Naive thymus-derived CD4-positive, alpha-beta T cell (primary cell): ENCODE measurements around the gene SLFNL1. TPM values are rescaled to one million over a fixed set of nuclear protein-coding genes. Genes with fewer than 3 reads are reported as not detected.

ENCODE experiments used
- ATAC-seq: fragments of 150-1000 bp; cut with Tn5 transposase; 2 replicates; pipeline ENCODE4 v1.10.0; 2021; ENCODE audit warnings: mild to moderate bottlenecking, moderate library complexity
- CTCF ChIA-PET: fragments of 350-600 bp; sonication (Branson Sonifier 250); formaldehyde crosslinking; loops from one replicate; lab custom pipeline; 2021; ENCODE audit warnings: antibody characterized with exemption; lab: Charles Lee
- POLR2A ChIA-PET: fragments of 350-600 bp; sonication (Branson Sonifier 250); formaldehyde crosslinking; loops from one replicate; lab custom pipeline; 2021; ENCODE audit warnings: antibody characterized with exemption, inconsistent platforms; lab: Charles Lee
- DNase-seq, 9 donors: peaks; one replicate each; pipeline versions ENCODE4 v3.0.0 to v3.0.0-alpha.2; 2020 to 2022; ENCODE audit warnings: mixed read lengths in 1 of 9
- H3K27ac ChIP-seq: one replicate; pipeline ENCODE4 v1.7.0; 2013; ENCODE audit warnings: mild to moderate bottlenecking, low read depth, low read length, moderate library complexity
- H3K27me3 ChIP-seq, 2 donors: one replicate each; pipeline ENCODE4 v1.7.0; 2013; ENCODE audit warnings: low read length in 2 of 2, mild to moderate bottlenecking in 2 of 2, moderate library complexity in 2 of 2; ENCODE audit not compliant: control insufficient read depth in 2 of 2, insufficient read depth in 2 of 2
- H3K36me3 ChIP-seq, 3 experiments: 1 replicate in 2 of 3; 2 replicates in 1 of 3; pipeline ENCODE4 v1.7.0; 2013; ENCODE audit warnings: low read length in 3 of 3, mild to moderate bottlenecking in 3 of 3, moderate library complexity in 1 of 3; ENCODE audit not compliant: insufficient read depth in 3 of 3, control insufficient read depth in 2 of 3
- H3K4me1 ChIP-seq, 2 donors: one replicate each; pipeline ENCODE4 v1.7.0; 2013; ENCODE audit warnings: low read length in 2 of 2, mild to moderate bottlenecking in 2 of 2, moderate library complexity in 1 of 2; ENCODE audit not compliant: control insufficient read depth in 2 of 2, insufficient read depth in 2 of 2
- H3K4me3 ChIP-seq: 2 replicates; pipeline ENCODE4 v1.7.0; 2013; ENCODE audit warnings: mild to moderate bottlenecking, low read length
- H3K9me3 ChIP-seq, 3 experiments: 1 replicate in 2 of 3; 2 replicates in 1 of 3; pipeline ENCODE4 v1.7.0; 2013; ENCODE audit warnings: low read length in 3 of 3; ENCODE audit not compliant: control insufficient read depth in 2 of 3
- H3K27ac Mint-ChIP-seq, 9 donors: one replicate each; pipeline ENCODE4 v1.8.0; 2020 to 2022; ENCODE audit warnings: mixed read lengths in 9 of 9, mild to moderate bottlenecking in 8 of 9, moderate library complexity in 5 of 9, inconsistent platforms in 2 of 9
- H3K27me3 Mint-ChIP-seq, 5 donors: one replicate each; pipeline ENCODE4 v1.8.0; 2021 to 2022; ENCODE audit warnings: mixed read lengths in 5 of 5, mild to moderate bottlenecking in 1 of 5
- H3K36me3 Mint-ChIP-seq, 5 donors: one replicate each; pipeline ENCODE4 v1.8.0; 2020 to 2022; ENCODE audit warnings: mixed read lengths in 5 of 5, mild to moderate bottlenecking in 3 of 5, inconsistent platforms in 1 of 5
- H3K4me1 Mint-ChIP-seq, 7 donors: one replicate each; pipeline ENCODE4 v1.8.0; 2020 to 2022; ENCODE audit warnings: mixed read lengths in 7 of 7, mild to moderate bottlenecking in 3 of 7, inconsistent platforms in 1 of 7
- H3K4me3 Mint-ChIP-seq, 10 donors: one replicate each; pipeline ENCODE4 v1.8.0; 2020 to 2022; ENCODE audit warnings: mild to moderate bottlenecking in 10 of 10, mixed read lengths in 10 of 10, moderate library complexity in 6 of 10, inconsistent platforms in 2 of 10
- H3K9me3 Mint-ChIP-seq, 11 donors: one replicate each; pipeline ENCODE4 v1.8.0; 2020 to 2022; ENCODE audit warnings: mixed read lengths in 11 of 11, mild to moderate bottlenecking in 4 of 11, inconsistent platforms in 1 of 11, moderate library complexity in 1 of 11
- intact Hi-C, 2 donors: fragments of 100-400 bp; cut with micrococcal nuclease; formaldehyde crosslinking; loops; one replicate each; pipeline ENCODE4 v1.15.1; 2023
- polyA plus RNA-seq, 2 donors: library from polyadenylated mRNA; unstranded; fragments of 300-500 nt; fragmentation: Illumina TruSeq; gene quantifications; one replicate each; pipeline ENCODE4 v1.2.3, GENCODE V29; 2021
- total RNA-seq, 6 experiments: library from RNA in 5 of 6; stranded (reverse) in 5 of 6; gene quantifications; 1 replicate in 5 of 6; 2 replicates in 1 of 6; pipeline ENCODE4 v1.2.3 and lab custom pipeline; 2021 to 2026

The SLFNL1 gene
- total and polyA plus RNA-seq, 7 experiments from 2014 or later = 0.19 to 1.1 (median 0.29) TPM

- H3K9me3 Mint-ChIP-seq = no peaks in the 10 kb centered on the region
- peak overlapping the region in 1 of 9 donors; percentile 42 for H3K27ac Mint-ChIP-seq
- no peaks in the 10 kb centered on the region for H3K9me3 ChIP-seq
- H3K4me1 ChIP-seq = peaks cover 3% of the 10 kb centered on the region in 2 donors
- no peak for ATAC-seq
- peaks cover 4 to 76% (median 20%) of the 10 kb centered on the region in 3 experiments for H3K36me3 ChIP-seq
- CTCF ChIA-PET = no interaction called here
- H3K27me3 Mint-ChIP-seq = no peaks in the 10 kb centered on the region
- no peak overlapping the region for H3K27ac ChIP-seq
- POLR2A ChIA-PET = no interaction called here
- peaks cover 27 to 74% (median 48%) of the 10 kb centered on the region in 5 donors for H3K36me3 Mint-ChIP-seq
- H3K4me3 Mint-ChIP-seq = no peak overlapping the region
- no peak overlapping the region for H3K4me3 ChIP-seq
- H3K27me3 ChIP-seq = no peaks in the 10 kb centered on the region
- H3K4me1 Mint-ChIP-seq = peaks cover 8 to 37% (median 15%) of the 10 kb centered on the region in 7 donors
- intact Hi-C loops = no loop called here
- no peak for DNase-seq
Measured at GRCh38 chr1:40986328-40986783, 35.2 kb downstream of the SLFNL1 start.

GRCh38 chr1:40985875-40986274 lies 35.6 kb downstream of the SLFNL1 start:
- Mint-ChIP-seq H3K27me3 (no peaks in the 10 kb centered on the region), H3K4me3 (no peak overlapping the region), H3K36me3 (peaks cover 27 to 70% (median 47%) of the 10 kb centered on the region in 5 donors), H3K9me3 (no peaks in the 10 kb centered on the region), H3K27ac (peak overlapping the region in 1 of 9 donors; percentile 42), H3K4me1 (peaks cover 13 to 42% (median 20%) of the 10 kb centered on the region in 7 donors)
- POLR2A ChIA-PET = interaction anchor here (1.2 kb wide), 1 partner anchor 18 kb away, joined by 4 read pairs; no protein-coding TSS in a partner anchor
- peak in 1 of 9 donors; percentile 26 for DNase-seq
- CTCF ChIA-PET = no interaction called here
- H3K36me3 ChIP-seq = peaks cover 4 to 71% (median 20%) of the 10 kb centered on the region in 3 experiments
- H3K9me3 ChIP-seq = no peaks in the 10 kb centered on the region
- ATAC-seq = no peak
- H3K27me3 ChIP-seq = no peaks in the 10 kb centered on the region
- no peak overlapping the region for H3K4me3 ChIP-seq
- intact Hi-C loops = no loop called here
- H3K4me1 ChIP-seq = peaks cover 6 to 7% of the 10 kb centered on the region in 2 donors
- H3K27ac ChIP-seq = no peak overlapping the region

GRCh38 chr1:40985161-40985560 lies 36.4 kb downstream of the SLFNL1 start:
- no peak for DNase-seq
- Mint-ChIP-seq H3K27me3 (no peaks in the 10 kb centered on the region), H3K4me1 (peaks cover 19 to 45% (median 26%) of the 10 kb centered on the region in 7 donors), H3K9me3 (no peaks in the 10 kb centered on the region), H3K27ac (peak overlapping the region in 1 of 9 donors; percentile 23), H3K36me3 (peaks cover 21 to 63% (median 47%) of the 10 kb centered on the region in 5 donors), H3K4me3 (no peak overlapping the region)
- Histone ChIP-seq H3K36me3 (peaks cover 4 to 65% (median 20%) of the 10 kb centered on the region in 3 experiments), H3K9me3 (no peaks in the 10 kb centered on the region), H3K4me3 (no peak overlapping the region), H3K4me1 (peaks cover 10 to 11% of the 10 kb centered on the region in 2 donors), H3K27me3 (no peaks in the 10 kb centered on the region), H3K27ac (no peak overlapping the region)
- intact Hi-C loops = no loop called here
- ChIA-PET CTCF (interaction anchor here (0.6 kb wide), 1 partner anchor 34 kb away, joined by 3 read pairs; no protein-coding TSS in a partner anchor), POLR2A (interaction anchor here (1.2 kb wide), 2 partner anchors 18 to 231 kb away, joined by 3 to 4 read pairs; no protein-coding TSS in a partner anchor)
- ATAC-seq = no peak

- no peak overlapping the region for H3K27ac ChIP-seq
- peaks cover 10 to 11% of the 10 kb centered on the region in 2 donors for H3K4me1 ChIP-seq
- H3K9me3 ChIP-seq = no peaks in the 10 kb centered on the region
- Mint-ChIP-seq H3K9me3 (no peaks in the 10 kb centered on the region), H3K27ac (no peak overlapping the region), H3K27me3 (no peaks in the 10 kb centered on the region), H3K4me1 (peaks cover 19 to 45% (median 26%) of the 10 kb centered on the region in 7 donors), H3K4me3 (no peak overlapping the region), H3K36me3 (peaks cover 18 to 56% (median 42%) of the 10 kb centered on the region in 5 donors)
- ChIA-PET POLR2A (interaction anchor here (1.2 kb wide), 2 partner anchors 19 to 230 kb away, joined by 3 to 4 read pairs; no protein-coding TSS in a partner anchor), CTCF (no interaction called here)
- H3K36me3 ChIP-seq = peaks cover 2 to 60% (median 20%) of the 10 kb centered on the region in 3 experiments
- no peaks in the 10 kb centered on the region for H3K27me3 ChIP-seq
- DNase-seq = no peak
- ATAC-seq = no peak
- intact Hi-C loops = no loop called here
- no peak overlapping the region for H3K4me3 ChIP-seq
Measured at GRCh38 chr1:40984531-40984930, 37.0 kb downstream of the SLFNL1 start.

DNA sequence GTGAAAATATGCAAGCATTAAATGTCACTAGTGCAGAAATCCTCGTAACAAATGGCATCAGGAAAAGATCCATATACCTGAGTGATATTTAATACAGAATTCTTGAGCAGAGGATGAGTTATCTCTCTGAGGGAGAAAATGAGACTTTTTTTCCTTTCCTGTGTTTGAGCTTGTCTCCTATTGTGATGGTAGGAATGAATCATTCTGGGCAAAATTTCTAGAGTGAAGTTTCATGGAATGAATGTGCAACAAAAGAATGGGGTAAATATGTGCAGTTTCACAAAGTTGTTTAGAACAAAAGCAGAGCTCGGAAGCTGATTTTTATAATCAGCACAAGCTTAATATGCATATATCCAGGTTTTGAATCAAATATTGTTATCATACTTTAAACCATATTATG lies 37.5 kb downstream of the SLFNL1 start:
- Histone ChIP-seq H3K4me1 (peaks cover 10 to 11% of the 10 kb centered on the region in 2 donors), H3K36me3 (peaks cover 0 to 55% (median 20%) of the 10 kb centered on the region in 3 experiments), H3K9me3 (no peaks in the 10 kb centered on the region), H3K4me3 (no peak overlapping the region), H3K27me3 (no peaks in the 10 kb centered on the region), H3K27ac (no peak overlapping the region)
- Mint-ChIP-seq H3K4me3 (no peak overlapping the region), H3K36me3 (peaks cover 15 to 52% (median 37%) of the 10 kb centered on the region in 5 donors), H3K9me3 (no peaks in the 10 kb centered on the region), H3K27ac (peak overlapping the region in 1 of 9 donors; percentile 24), H3K4me1 (peaks cover 19 to 45% (median 26%) of the 10 kb centered on the region in 7 donors), H3K27me3 (no peaks in the 10 kb centered on the region)
- CTCF ChIA-PET = no interaction called here
- no peak for ATAC-seq
- no peak for DNase-seq
- intact Hi-C loops = no loop called here
- POLR2A ChIA-PET = interaction anchor here (1.2 kb wide), 1 partner anchor 230 kb away, joined by 3 read pairs; no protein-coding TSS in a partner anchor

DNA sequence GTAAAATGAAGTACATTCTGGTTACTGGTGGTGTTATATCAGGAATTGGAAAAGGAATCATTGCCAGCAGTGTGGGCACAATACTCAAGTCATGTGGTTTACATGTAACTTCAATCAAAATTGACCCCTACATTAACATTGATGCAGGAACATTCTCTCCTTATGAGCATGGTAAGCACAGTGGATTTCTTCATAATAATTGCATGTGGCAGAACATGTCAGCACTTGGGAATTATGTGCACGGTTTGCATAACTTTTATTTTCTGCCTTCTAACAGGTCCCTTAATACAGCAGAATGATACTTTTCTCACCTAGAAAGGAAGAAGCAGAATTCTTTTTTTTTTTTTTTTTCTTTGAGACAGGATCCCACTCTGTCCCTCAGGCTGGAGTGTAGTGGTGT lies 38.2 kb downstream of the SLFNL1 start:
- DNase-seq (no peak), ATAC-seq (no peak)
- Mint-ChIP-seq H3K4me1 (peaks cover 19 to 49% (median 29%) of the 10 kb centered on the region in 7 donors), H3K36me3 (peaks cover 7 to 44% (median 30%) of the 10 kb centered on the region in 5 donors), H3K27me3 (no peaks in the 10 kb centered on the region), H3K4me3 (peak overlapping the region in 1 of 10 donors; percentile 36), H3K9me3 (no peaks in the 10 kb centered on the region), H3K27ac (no peak overlapping the region)
- Histone ChIP-seq H3K9me3 (no peaks in the 10 kb centered on the region), H3K4me1 (peaks cover 10 to 11% of the 10 kb centered on the region in 2 donors), H3K4me3 (no peak overlapping the region), H3K36me3 (peaks cover 0 to 47% (median 12%) of the 10 kb centered on the region in 3 experiments), H3K27ac (no peak overlapping the region), H3K27me3 (no peaks in the 10 kb centered on the region)
- POLR2A ChIA-PET = no interaction called here
- CTCF ChIA-PET = interaction anchor here (1.5 kb wide), 1 partner anchor 20 kb away, joined by 5 read pairs; no protein-coding TSS in a partner anchor
- intact Hi-C loops = no loop called here
